IPS DF 6.9 (cell line): ENCODE measurements around the gene GGT7.
"Not testable (repeated sequence)": the region's sequence is repeated elsewhere in the genome, so short reads cannot be mapped to it uniquely, and the experiment has no call there.

ENCODE experiments used
- DNase-seq: peaks from one replicate; pipeline ENCODE4 v3.0.0-alpha.2; 2013; ENCODE audit warnings: low read depth, low spot score
- H3K27ac ChIP-seq: one replicate; pipeline ENCODE4 v1.5.1; 2013; ENCODE audit warnings: low read length, control low read depth
- H3K27me3 ChIP-seq: 2 replicates; pipeline ENCODE4 v1.6.1; 2013; ENCODE audit warnings: mild to moderate bottlenecking, low read length; ENCODE audit not compliant: control insufficient read depth, insufficient read depth
- H3K36me3 ChIP-seq: 2 replicates; pipeline ENCODE4 v1.6.1; 2013; ENCODE audit warnings: low read length; ENCODE audit not compliant: control insufficient read depth, insufficient read depth
- H3K4me1 ChIP-seq: 2 replicates; pipeline ENCODE4 v1.6.1; 2013; ENCODE audit warnings: low read length; ENCODE audit not compliant: control insufficient read depth, insufficient read depth
- H3K4me3 ChIP-seq: 2 replicates; pipeline ENCODE4 v1.5.1; 2013; ENCODE audit warnings: mild to moderate bottlenecking, low read length
- H3K9me3 ChIP-seq: 2 replicates; pipeline ENCODE4 v1.6.1; 2013; ENCODE audit warnings: low read length, inconsistent platforms; ENCODE audit not compliant: control insufficient read depth, insufficient read depth
- WGBS: extraction: QIAGEN DNeasy Blood & Tissue Kit; methylation state at CpG from one replicate; pipeline ENCODE4 v1.1.7; 2013; ENCODE audit warnings: mixed read lengths, missing lambda C conversion rate; ENCODE audit not compliant: insufficient read length, insufficient coverage; 5-methylcytosine and 5-hydroxymethylcytosine counted together

The GGT7 gene

DNA sequence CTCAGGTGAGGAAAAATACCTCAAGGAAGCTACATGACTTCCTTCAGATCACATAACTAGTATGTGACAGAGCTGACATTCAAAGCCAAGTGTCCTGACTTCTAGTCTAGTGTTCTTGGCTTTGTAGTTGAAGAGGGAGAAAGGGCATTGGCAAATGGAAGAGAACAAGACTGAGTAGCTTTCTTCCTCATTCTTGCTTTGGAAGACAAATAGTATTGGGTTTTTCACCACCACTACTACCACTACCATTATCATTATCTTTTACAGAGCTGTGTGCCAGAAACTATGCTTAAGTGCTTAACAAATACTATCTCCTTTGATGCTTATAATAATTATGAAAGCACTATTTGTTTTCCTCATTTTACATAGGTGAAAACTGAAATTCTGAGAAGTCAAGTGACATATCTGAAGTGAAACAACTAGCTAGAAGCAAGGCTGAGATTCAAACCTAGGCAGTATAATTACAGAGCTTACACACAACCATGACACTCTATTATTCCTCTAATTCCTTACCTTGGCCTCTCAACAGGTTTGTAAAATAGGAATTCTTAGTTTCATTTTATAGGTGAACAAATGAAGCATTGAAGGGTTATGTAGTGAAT lies 10.5 kb upstream of the GGT7 start:
- H3K4me3 ChIP-seq, result no peak overlapping the region
- H3K27me3 ChIP-seq, result no peaks in the 10 kb centered on the region
- H3K27ac ChIP-seq, result no peak overlapping the region
- H3K36me3 ChIP-seq, result no peaks in the 10 kb centered on the region
- H3K4me1 ChIP-seq, result no peaks in the 10 kb centered on the region; the same call in 1 of the 2 replicates
- DNase-seq, result no peak
- H3K9me3 ChIP-seq, result no peaks in the 10 kb centered on the region

DNA sequence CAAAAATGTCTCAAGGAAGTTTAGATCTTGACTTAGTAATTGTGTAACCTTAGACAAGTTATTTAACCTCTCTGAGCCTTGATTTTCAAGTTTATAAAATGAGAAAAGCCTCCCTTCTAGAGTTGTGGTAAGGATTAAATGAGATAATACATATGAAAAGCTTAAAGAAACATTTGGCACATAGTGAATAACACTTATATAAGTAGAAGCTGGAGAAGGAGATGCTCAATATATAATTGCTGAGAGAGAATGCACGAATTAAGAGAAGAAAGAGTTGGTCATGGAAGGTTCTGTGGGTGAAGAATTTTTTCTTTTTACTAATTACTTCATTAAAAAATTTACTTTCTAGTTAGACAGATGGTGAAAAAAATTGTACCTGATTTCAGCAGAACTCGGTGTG lies 9.0 kb upstream of the GGT7 start:
- H3K27ac ChIP-seq, result no peak overlapping the region
- H3K27me3 ChIP-seq, result no peaks in the 10 kb centered on the region
- H3K36me3 ChIP-seq, result no peaks in the 10 kb centered on the region
- H3K9me3 ChIP-seq, result no peaks in the 10 kb centered on the region
- WGBS, result no CpG with 5 or more reads among the region's 2 CpGs
- no peaks in the 10 kb centered on the region; the same call in 1 of the 2 replicates for H3K4me1 ChIP-seq
- no peak overlapping the region for H3K4me3 ChIP-seq
- no peak for DNase-seq

DNA sequence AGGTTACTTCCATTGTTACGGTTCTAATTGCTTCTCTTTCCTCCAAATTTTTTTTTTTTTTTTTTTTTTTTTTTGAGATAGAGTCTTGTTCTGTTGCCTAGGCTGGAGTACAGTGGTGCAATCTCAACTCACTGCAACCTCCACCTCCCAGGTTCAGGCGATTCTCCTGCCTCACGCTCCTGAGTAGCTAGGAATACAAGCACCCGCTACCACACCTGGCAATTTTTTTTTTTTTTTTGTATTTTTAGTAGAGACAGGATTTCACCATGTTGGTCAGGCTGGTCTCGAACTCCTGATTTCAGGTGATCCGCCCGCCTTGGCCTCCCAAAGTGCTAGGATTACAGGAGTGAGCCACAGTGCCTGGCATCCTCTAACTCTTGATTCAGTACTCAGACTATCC lies 8.3 kb upstream of the GGT7 start:
- not testable (repeated sequence) for H3K27me3 ChIP-seq, H3K4me3 ChIP-seq, H3K36me3 ChIP-seq, H3K9me3 ChIP-seq, H3K4me1 ChIP-seq, H3K27ac ChIP-seq, DNase-seq
- WGBS, result no CpG with 5 or more reads among the region's 7 CpGs

DNA sequence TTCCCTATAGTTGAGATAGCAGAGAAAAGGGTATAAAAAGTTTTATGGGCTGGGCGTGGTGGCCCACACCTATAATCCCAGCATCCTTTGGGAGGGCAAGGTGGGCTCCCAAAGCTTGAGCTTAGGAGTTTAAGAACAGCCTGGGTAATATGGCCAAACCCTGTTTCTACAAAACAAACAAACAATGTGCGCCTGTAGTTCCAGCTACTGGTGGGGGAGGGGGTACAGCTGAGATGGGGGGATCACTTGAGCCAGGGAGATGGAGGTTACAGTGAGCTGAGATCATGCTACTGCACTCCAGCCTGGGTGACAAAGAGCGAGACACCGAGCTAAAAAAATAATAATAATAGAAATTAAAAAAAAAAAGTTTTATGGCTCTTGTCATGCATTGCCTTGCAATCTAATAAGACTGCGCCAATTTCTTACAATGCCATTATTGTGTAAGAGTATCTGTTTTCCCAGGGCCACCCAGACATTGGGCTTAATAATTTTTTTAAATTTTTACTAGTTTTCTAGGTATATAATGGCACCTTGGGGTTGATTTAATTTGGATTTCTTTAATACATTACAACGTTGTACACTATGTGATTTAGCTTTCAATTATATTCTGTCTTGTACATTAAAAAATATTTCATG lies 7.7 kb upstream of the GGT7 start:
- Histone ChIP-seq H3K9me3 (no peaks in the 10 kb centered on the region), H3K36me3 (no peaks in the 10 kb centered on the region), H3K4me3 (no peak overlapping the region), H3K4me1 (no peaks in the 10 kb centered on the region; the same call in 1 of the 2 replicates), H3K27ac (no peak overlapping the region), H3K27me3 (no peaks in the 10 kb centered on the region)
- DNase-seq, result no peak
- no CpG with 5 or more reads among the region's 6 CpGs for WGBS

DNA sequence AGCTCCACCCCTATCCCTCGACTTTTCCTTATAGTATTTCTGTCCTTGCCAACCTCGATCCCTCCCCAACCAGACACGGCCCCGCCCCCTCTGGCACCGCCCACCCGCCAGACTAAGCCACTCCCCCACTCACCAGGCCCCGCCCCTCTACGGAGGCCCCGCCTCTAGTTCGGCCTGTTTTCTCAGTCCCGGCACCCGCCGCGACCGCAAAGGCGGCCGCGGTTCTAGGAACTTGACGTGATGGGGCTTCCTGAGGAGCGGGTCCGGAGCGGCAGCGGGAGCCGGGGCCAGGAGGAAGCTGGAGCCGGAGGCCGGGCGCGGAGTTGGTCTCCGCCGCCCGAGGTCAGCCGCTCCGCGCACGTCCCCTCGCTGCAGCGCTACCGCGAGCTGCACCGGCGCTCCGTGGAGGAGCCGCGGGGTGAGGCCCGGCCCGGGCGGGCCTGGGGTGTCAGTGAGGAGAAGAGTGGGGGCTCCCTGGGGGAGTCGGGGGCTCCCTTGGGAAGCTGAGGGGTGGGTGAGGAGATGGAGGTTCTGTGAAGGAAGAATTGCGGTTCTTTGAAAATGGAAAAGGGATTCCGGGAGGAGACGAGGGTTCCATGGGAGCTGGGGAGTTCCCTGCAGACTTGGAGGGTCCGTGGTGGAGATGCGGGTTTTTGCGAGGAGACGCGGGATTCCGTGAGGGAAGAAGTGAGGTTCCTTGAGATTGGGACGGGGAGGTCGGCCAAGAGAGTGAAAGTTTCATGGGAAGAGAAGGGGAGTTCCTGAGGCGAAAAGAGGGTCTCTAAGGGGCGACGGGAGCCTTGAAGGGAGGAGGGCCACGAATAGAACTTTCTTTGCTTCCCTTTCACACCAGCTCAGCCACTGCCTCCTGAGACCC lies 4.0 kb upstream of the GGT7 start, which contains the start of gene ACSS2:
TSS of gene ACSS2 (plus strand) at position 207 of the 877 bp plus-strand sequence. CDS start at position 241, 34 bp downstream.
- DNase-seq, result no peak
- H3K9me3 ChIP-seq, result no peaks in the 10 kb centered on the region
- no peaks in the 10 kb centered on the region; the same call in 1 of the 2 replicates for H3K4me1 ChIP-seq
- no peaks in the 10 kb centered on the region for H3K27me3 ChIP-seq
- no peaks in the 10 kb centered on the region for H3K36me3 ChIP-seq
- peak within 1 kb of the TSS; percentile 91 for H3K4me3 ChIP-seq
- no CpG with 5 or more reads among the region's 63 CpGs for WGBS
- H3K27ac ChIP-seq, result no peak within 1 kb of the TSS

DNA sequence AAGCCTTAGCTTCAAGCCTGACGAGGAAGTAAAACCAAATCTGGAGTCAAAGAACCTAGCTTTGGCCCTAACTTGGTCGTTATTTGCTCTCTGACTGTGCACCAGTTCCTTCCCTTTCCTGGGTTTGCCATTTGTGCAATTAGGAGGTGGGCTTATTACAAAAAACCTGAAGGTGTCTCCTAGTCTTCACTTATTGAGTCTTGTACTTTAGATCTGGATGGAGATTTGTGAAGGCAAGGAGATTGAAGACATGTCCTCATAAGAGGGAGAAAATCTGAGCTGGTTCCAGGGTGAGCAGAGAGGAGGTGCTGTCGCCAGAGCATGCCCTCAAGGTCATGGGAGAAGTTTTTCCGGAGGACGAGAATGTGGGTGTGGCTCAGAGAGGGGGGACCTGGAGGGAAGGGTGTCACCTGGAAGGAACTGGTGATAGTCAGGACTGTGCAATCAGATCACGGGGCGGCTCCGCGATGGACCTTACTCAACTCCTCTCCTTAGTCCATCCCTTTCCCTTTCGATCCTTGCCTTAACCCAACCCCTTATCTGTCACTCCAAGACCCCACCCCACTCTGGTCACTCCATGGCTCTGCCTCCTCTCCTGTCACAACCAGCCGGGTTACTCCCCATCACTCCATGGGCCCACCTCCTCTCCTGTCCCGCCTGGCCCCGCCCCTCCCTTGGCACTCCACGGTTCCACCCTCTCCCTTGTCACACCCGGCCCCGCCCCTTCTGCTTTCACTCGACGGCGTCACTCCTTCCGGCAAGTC lies 3.2 kb upstream of the GGT7 start:
- Histone ChIP-seq H3K9me3 (no peaks in the 10 kb centered on the region), H3K27ac (no peak overlapping the region), H3K4me1 (peaks cover 3% of the 10 kb centered on the region), H3K4me3 (peak overlapping the region; percentile 1; the same call in 1 of the 2 replicates), H3K36me3 (no peaks in the 10 kb centered on the region), H3K27me3 (no peaks in the 10 kb centered on the region)
- WGBS, result no CpG with 5 or more reads among the region's 20 CpGs
- DNase-seq, result peak; percentile 99

DNA sequence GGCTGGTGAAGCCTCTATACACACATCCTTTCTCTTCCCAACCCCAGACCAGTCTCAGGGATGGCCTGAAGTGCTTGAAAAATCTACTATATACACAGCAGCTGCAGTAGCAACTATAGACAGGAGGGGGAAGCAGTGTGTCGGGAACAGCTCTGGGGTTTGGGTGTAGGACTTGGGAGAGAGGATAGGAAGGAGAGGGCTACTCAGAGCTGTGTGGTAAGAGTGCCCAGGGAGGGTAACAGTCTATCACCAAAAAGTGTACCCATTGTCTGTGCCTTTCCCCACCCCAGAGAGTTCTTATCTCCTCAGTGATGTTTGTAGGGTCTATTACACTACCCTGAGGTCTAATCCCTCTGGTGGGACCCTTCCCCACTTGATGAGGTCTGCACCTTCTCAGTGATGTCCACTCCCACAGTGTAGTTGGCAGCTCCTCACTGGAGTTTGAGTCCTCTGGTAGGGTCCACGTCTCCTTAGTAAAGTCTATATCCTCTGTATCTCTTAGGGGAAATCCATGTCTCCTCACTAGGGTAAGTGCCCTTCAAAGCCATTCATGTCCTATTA lies 1.5 kb upstream of the GGT7 start:
- H3K27me3 ChIP-seq, result no peaks in the 10 kb centered on the region
- H3K4me3 ChIP-seq, result no peak overlapping the region
- H3K9me3 ChIP-seq, result no peaks in the 10 kb centered on the region
- no peak overlapping the region for H3K27ac ChIP-seq
- H3K4me1 ChIP-seq, result peaks cover 3% of the 10 kb centered on the region; the same call in 1 of the 2 replicates
- peak; percentile 72 for DNase-seq
- no CpG with 5 or more reads among the region's 2 CpGs for WGBS
- no peaks in the 10 kb centered on the region for H3K36me3 ChIP-seq

DNA sequence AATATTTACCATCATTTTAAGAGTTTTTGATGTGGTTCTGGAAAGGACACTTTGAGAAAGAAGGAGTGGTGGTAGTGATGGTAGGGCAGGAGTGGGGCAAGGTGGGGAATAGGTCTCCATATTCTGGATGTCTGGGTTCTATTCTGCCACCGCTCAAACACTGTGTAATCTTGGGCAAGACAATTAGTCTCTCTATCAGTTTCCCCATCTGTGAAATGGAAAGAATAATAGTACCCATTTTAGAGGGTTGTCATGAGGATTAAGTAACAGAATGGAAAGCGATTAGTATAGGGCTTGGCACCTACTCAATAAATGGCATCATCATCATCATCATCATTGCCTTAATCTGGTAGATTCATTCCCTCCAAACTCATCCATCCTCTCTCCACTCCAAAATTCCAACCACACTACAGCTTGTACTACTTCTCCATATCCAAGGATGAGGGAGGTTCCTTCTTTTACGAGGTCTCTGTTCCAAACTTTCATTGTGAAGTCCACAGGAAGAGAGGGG lies 982 bp upstream of the GGT7 start:
- Histone ChIP-seq H3K9me3 (no peaks in the 10 kb centered on the region), H3K27me3 (no peaks in the 10 kb centered on the region), H3K4me1 (peaks cover 3% of the 10 kb centered on the region; the same call in 1 of the 2 replicates), H3K36me3 (no peaks in the 10 kb centered on the region), H3K4me3 (no peak overlapping the region), H3K27ac (no peak overlapping the region)
- no CpG with 5 or more reads among the region's 3 CpGs for WGBS
- DNase-seq, result no peak

DNA sequence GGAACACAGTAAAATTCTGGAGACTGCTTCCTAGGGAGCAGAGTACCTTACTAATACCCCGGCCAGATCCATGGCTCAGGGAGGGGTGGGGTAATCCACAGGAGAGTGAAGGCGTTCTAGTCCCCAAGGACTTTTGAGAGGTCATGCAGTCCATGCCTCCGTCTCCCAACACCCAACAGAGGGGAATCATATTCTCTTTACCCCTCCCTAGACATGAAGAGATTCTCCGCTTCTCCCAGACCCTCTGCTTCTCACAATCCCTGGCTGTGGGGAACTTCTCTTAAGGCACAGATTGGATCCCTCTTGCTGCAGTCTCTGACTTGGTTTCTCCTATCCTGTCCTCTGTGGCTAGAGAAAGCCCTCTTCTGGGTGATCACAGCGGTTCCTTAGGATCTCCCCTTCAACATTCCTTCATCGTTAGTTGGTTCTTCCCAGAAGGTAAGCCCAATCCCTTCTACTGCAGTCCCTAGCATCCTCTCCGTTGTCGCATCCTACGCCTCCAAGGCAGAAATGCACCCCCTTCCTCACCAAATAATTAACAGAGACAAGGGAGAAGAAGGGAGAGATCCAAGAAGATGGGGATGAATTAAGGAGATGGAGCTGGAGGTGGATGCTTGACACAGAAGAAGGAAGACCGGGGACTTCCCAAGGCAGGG lies 562 bp downstream of the GGT7 start:
- Histone ChIP-seq H3K9me3 (no peaks in the 10 kb centered on the region), H3K36me3 (no peaks in the 10 kb centered on the region), H3K27ac (no peak overlapping the region), H3K4me1 (peaks cover 3% of the 10 kb centered on the region; the same call in 1 of the 2 replicates), H3K27me3 (no peaks in the 10 kb centered on the region), H3K4me3 (peak overlapping the region; percentile 50)
- no peak for DNase-seq
- WGBS, result no CpG with 5 or more reads among the region's 10 CpGs
